Esophagus muscularis mucosa (tissue), 4 donors: ENCODE results near the gene LARGE1.
"Not testable (repeated sequence)": the region's sequence is repeated elsewhere in the genome, so short reads cannot be mapped to it uniquely, and the experiment has no call there.

Source experiments
- EP300 ChIP-seq: sonication (generic); formaldehyde crosslinking; IDR thresholded peaks from one replicate; pipeline ENCODE4 v1.6.1; 2017; ENCODE audit warnings: antibody characterized with exemption
- POLR2A ChIP-seq: fragments of 450-650 bp; IDR thresholded peaks from one replicate; pipeline ENCODE4 v1.6.1; 2017; ENCODE audit warnings: antibody characterized with exemption, moderate library complexity, mild to moderate bottlenecking, low read depth
- POLR2AphosphoS5 ChIP-seq, 2 donors: sonication (generic); formaldehyde crosslinking; IDR thresholded peaks; one replicate each; pipeline ENCODE4 v1.6.1; 2017; ENCODE audit warnings: antibody characterized with exemption in 2 of 2
- TF ChIP-seq, protein P1 (sequence below), 3 experiments: fragments of 200-600 bp in 2 of 3; fragments of 450-650 bp in 1 of 3; sonication (generic) in 2 of 3; IDR thresholded peaks; one replicate each; pipeline ENCODE4 v1.5.1; 2017 to 2019; ENCODE audit warnings: antibody characterized with exemption in 3 of 3, mild to moderate bottlenecking in 2 of 3, moderate library complexity in 1 of 3

DNA sequence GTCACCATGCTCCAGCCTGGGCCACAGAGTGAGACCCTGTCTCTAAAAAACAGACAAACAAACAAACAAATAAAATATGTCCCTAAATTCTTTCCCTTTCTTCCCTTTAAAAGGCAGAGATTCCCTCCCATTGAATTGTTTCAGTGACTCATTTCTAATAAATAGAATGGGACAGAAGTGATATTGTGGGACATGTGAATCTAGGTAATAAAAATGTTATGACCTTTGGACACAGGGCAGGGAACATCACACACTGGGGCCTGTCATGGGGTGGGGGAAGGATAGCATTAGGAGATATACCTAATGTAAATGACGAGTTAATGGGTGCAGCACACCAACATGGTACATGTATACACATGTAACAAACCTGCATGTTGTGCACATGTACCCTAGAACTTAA lies 459.0 kb downstream of the LARGE1 start:
- TF ChIP-seq, protein P1, sequence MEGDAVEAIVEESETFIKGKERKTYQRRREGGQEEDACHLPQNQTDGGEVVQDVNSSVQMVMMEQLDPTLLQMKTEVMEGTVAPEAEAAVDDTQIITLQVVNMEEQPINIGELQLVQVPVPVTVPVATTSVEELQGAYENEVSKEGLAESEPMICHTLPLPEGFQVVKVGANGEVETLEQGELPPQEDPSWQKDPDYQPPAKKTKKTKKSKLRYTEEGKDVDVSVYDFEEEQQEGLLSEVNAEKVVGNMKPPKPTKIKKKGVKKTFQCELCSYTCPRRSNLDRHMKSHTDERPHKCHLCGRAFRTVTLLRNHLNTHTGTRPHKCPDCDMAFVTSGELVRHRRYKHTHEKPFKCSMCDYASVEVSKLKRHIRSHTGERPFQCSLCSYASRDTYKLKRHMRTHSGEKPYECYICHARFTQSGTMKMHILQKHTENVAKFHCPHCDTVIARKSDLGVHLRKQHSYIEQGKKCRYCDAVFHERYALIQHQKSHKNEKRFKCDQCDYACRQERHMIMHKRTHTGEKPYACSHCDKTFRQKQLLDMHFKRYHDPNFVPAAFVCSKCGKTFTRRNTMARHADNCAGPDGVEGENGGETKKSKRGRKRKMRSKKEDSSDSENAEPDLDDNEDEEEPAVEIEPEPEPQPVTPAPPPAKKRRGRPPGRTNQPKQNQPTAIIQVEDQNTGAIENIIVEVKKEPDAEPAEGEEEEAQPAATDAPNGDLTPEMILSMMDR (IDR thresholded peaks at IDR 0.05), result not testable (repeated sequence)
- TF ChIP-seq POLR2A; EP300; POLR2AphosphoS5 (IDR thresholded peaks at IDR 0.05): not testable (repeated sequence)
